ENCODE measurements around the gene ULK3.

Gene ULK3

DNA sequence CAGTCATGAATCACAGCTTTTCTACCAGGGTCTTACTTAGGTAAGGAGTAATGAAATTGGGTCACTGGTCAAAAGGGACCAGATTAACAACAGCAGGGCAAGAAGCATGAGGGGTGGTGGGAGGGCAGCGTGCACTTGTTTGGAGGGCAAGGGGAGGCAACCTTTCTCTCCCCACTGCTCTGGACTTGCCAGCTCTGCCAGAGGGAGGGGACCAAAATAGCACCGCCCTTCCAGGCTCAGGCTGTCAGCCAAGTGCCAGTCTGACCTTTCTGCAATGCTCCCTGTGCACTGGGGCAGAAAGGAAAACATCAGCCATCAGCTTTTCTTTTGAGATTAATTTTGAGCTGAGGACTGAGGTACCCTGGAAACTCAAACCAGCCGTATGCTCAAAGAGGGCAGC, 4.5 kb upstream of the ULK3 start:
- Histone ChIP-seq H4K20me1 (ENCODE audit: insufficient read depth, low read length) (no peaks in the 10 kb centered on the region), H3K27me3 (replicated peaks; ENCODE audit: insufficient read depth, low read length) (no peaks in the 10 kb centered on the region), H3K4me1 (ENCODE audit: low read length) (0 out of 2 replicates have a peak, but pooled peaks cover 3% of the 10 kb centered on the region), H3K79me2 (ENCODE audit: low read length) (peaks cover 7% of the 10 kb centered on the region; the same call in 1 of the 2 replicates), H3F3A (ENCODE audit: insufficient read depth, low read length) (peaks cover 14% of the 10 kb centered on the region), H2AFZ (ENCODE audit: low read length) (no peak overlapping the region), H3K27ac (ENCODE audit: low read length) (no peak overlapping the region), H3K9ac (ENCODE audit: low read length) (no peak overlapping the region), H3K9me2 (replicated peaks; ENCODE audit: insufficient read depth, low read length) (no peaks in the 10 kb centered on the region), H3K36me3 (replicated peaks; ENCODE audit: insufficient read depth, low read length) (no peaks in the 10 kb centered on the region), H3K9me3 (replicated peaks; ENCODE audit: insufficient read depth, low read length) (no peaks in the 10 kb centered on the region), H3K4me2 (ENCODE audit: low read depth, low read length) (no peak overlapping the region), H3K4me3 (ENCODE audit: low read length) (no peak overlapping the region)
- TF ChIP-seq, protein P1, sequence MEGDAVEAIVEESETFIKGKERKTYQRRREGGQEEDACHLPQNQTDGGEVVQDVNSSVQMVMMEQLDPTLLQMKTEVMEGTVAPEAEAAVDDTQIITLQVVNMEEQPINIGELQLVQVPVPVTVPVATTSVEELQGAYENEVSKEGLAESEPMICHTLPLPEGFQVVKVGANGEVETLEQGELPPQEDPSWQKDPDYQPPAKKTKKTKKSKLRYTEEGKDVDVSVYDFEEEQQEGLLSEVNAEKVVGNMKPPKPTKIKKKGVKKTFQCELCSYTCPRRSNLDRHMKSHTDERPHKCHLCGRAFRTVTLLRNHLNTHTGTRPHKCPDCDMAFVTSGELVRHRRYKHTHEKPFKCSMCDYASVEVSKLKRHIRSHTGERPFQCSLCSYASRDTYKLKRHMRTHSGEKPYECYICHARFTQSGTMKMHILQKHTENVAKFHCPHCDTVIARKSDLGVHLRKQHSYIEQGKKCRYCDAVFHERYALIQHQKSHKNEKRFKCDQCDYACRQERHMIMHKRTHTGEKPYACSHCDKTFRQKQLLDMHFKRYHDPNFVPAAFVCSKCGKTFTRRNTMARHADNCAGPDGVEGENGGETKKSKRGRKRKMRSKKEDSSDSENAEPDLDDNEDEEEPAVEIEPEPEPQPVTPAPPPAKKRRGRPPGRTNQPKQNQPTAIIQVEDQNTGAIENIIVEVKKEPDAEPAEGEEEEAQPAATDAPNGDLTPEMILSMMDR (IDR thresholded peaks at IDR 0.05; ENCODE audit: low read length), result no peak
- TF ChIP-seq EZH2phosphoT487 (IDR thresholded peaks at IDR 0.05; ENCODE audit: low read length), result no peak
- TF ChIP-seq EZH2 (optimal IDR thresholded peaks at IDR 0.05; ENCODE audit: low read depth, low read length), result no peak
- no peak for DNase-seq

DNA sequence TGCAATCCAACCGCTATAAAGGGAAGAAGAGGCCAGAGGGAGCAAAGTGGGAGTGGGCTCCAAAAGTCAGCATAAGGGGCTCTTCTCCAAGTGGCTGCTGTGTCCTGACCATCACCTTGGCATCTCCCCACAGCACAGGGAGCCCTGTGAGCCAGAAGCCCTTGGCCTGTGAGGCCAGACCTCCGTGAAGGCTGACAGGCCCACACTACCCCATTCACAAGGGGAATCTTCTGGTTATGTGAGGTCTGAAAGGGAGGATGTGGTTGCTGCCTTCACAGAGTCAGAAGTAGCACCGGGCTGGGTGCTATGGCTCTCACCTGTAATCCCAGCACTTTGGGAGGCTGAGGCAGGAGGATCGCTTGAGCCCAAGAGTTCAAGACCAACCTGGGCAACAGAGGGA, 2.6 kb upstream of the ULK3 start:
- TF ChIP-seq, protein P1 (IDR thresholded peaks at IDR 0.05; ENCODE audit: low read length), result no peak
- TF ChIP-seq EZH2 (optimal IDR thresholded peaks at IDR 0.05; ENCODE audit: low read depth, low read length) (no peak), EZH2phosphoT487 (IDR thresholded peaks at IDR 0.05; ENCODE audit: low read length) (no peak)
- no peak for DNase-seq
- Histone ChIP-seq H3K9me2 (replicated peaks; ENCODE audit: insufficient read depth, low read length) (no peaks in the 10 kb centered on the region), H3F3A (ENCODE audit: insufficient read depth, low read length) (peaks cover 14% of the 10 kb centered on the region), H3K36me3 (replicated peaks; ENCODE audit: insufficient read depth, low read length) (no peaks in the 10 kb centered on the region), H3K27ac (ENCODE audit: low read length) (no peak overlapping the region), H3K4me2 (ENCODE audit: low read depth, low read length) (no peak overlapping the region), H3K4me1 (ENCODE audit: low read length) (peaks cover 7% of the 10 kb centered on the region; the same call in 1 of the 2 replicates), H3K4me3 (ENCODE audit: low read length) (no peak overlapping the region), H4K20me1 (ENCODE audit: insufficient read depth, low read length) (no peaks in the 10 kb centered on the region), H2AFZ (ENCODE audit: low read length) (no peak overlapping the region), H3K9ac (ENCODE audit: low read length) (no peak overlapping the region), H3K27me3 (replicated peaks; ENCODE audit: insufficient read depth, low read length) (no peaks in the 10 kb centered on the region), H3K79me2 (ENCODE audit: low read length) (peaks cover 25% of the 10 kb centered on the region), H3K9me3 (replicated peaks; ENCODE audit: insufficient read depth, low read length) (no peaks in the 10 kb centered on the region)

DNA sequence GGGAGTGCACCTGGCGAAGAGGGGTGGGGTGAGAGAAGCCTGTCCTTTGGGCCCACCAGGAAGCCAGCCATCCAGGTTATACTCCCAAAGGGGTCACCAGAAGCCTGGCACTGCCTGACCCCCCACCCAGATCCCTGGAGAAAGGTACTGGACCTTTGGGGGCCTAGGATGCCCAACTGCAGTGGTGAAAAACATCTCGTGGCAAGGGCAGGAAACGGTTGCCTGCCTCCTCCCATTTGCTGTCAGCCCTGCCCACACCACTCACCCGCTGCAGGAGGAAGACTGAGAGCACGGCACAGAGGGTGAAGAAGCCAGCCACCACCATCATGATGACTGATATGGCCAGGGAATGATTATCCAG, 2.2 kb upstream of the ULK3 start:
- DNase-seq, result no peak
- no peak overlapping the region for H3K4me2 ChIP-seq (ENCODE audit: low read depth, low read length)
- peaks cover 7% of the 10 kb centered on the region; the same call in 1 of the 2 replicates for H3K4me1 ChIP-seq (ENCODE audit: low read length)
- no peaks in the 10 kb centered on the region for H3K36me3 ChIP-seq (replicated peaks; ENCODE audit: insufficient read depth, low read length)
- TF ChIP-seq EZH2phosphoT487 (IDR thresholded peaks at IDR 0.05; ENCODE audit: low read length) (no peak), EZH2 (optimal IDR thresholded peaks at IDR 0.05; ENCODE audit: low read depth, low read length) (no peak)
- TF ChIP-seq, protein P1 (IDR thresholded peaks at IDR 0.05; ENCODE audit: low read length), result no peak
- H3K27ac ChIP-seq (ENCODE audit: low read length), result no peak overlapping the region
- no peak overlapping the region for H3K4me3 ChIP-seq (ENCODE audit: low read length)
- H3K27me3 ChIP-seq (replicated peaks; ENCODE audit: insufficient read depth, low read length), result no peaks in the 10 kb centered on the region
- no peaks in the 10 kb centered on the region for H4K20me1 ChIP-seq (ENCODE audit: insufficient read depth, low read length)
- no peak overlapping the region for H3K9ac ChIP-seq (ENCODE audit: low read length)
- H3K9me2 ChIP-seq (replicated peaks; ENCODE audit: insufficient read depth, low read length), result no peaks in the 10 kb centered on the region
- H2AFZ ChIP-seq (ENCODE audit: low read length), result no peak overlapping the region
- no peaks in the 10 kb centered on the region for H3K9me3 ChIP-seq (replicated peaks; ENCODE audit: insufficient read depth, low read length)
- H3K79me2 ChIP-seq (ENCODE audit: low read length), result peaks cover 25% of the 10 kb centered on the region
- H3F3A ChIP-seq (ENCODE audit: insufficient read depth, low read length), result peaks cover 14% of the 10 kb centered on the region

Data from MM.1S (cell line).